Ovary (tissue), 3 donors: ENCODE data around the gene ZNF296.

Source experiments
- CTCF ChIP-seq, 3 donors: fragments of 450-650 bp in 2 of 3; fragments of 200-600 bp in 1 of 3; IDR thresholded peaks; one replicate each; pipeline versions ENCODE4 v1.5.1 to v1.8.0; 2016 to 2022; ENCODE audit warnings: antibody characterized with exemption in 3 of 3, mild to moderate bottlenecking in 1 of 3
- EP300 ChIP-seq: sonication (generic); formaldehyde crosslinking; IDR thresholded peaks from one replicate; pipeline ENCODE4 v1.6.1; 2017; ENCODE audit warnings: antibody characterized with exemption
- POLR2A ChIP-seq: fragments of 450-650 bp; IDR thresholded peaks from one replicate; pipeline ENCODE4 v1.6.1; 2017; ENCODE audit warnings: antibody characterized with exemption, mild to moderate bottlenecking, moderate library complexity
- donor health status: DM: no; HTN: no; CAD: no.

DNA sequence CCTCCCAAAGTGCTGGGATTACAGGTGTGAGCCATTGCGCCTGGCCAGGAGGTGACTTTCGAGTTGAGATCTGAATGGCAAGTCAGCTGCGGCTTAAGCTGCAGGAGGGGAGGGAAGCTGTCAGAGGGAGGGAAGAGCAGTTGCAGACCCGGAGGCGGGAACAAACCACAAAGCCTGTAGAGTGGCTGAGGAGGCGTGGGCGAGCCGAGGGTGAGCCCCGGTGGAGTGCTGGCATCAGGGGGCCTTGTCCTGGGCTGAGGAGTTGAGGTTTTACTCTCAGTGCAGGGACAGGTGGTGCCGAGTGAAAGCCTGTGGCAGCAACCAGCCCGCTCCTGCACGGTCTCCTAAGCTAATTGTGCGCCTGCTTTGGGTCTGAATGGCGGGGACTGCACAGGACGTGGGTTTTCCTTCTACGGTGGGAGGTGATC lies 40.9 kb upstream of the ZNF296 start:
- no peak for TF ChIP-seq CTCF (IDR thresholded peaks at IDR 0.05)
- no peak for TF ChIP-seq EP300
- TF ChIP-seq POLR2A: no peak
